Parathyroid adenoma (tissue), 2 donors: ENCODE measurements around the gene KIR3DL2.
"Not testable (repeated sequence)": the region's sequence is repeated elsewhere in the genome, so short reads cannot be mapped to it uniquely, and the experiment has no call there.

ENCODE experiments used
- H2AFZ ChIP-seq: fragments of 300-600 bp; sonication (generic); one replicate; pipeline ENCODE4 v1.7.0; 2017; ENCODE audit warnings: antibody characterized with exemption, mild to moderate bottlenecking
- H3K27ac ChIP-seq: fragments of 300-600 bp; sonication (generic); one replicate; pipeline ENCODE4 v1.7.0; 2017
- H3K27me3 ChIP-seq: fragments of 300-600 bp; sonication (generic); one replicate; pipeline ENCODE4 v1.7.0; 2017; ENCODE audit warnings: low read length; ENCODE audit not compliant: control insufficient read depth, insufficient read depth
- H3K36me3 ChIP-seq: fragments of 300-600 bp; sonication (generic); one replicate; pipeline ENCODE4 v1.7.0; 2017; ENCODE audit warnings: low read length; ENCODE audit not compliant: control insufficient read depth, insufficient read depth
- H3K4me1 ChIP-seq: fragments of 300-600 bp; sonication (generic); one replicate; pipeline ENCODE4 v1.7.0; 2017; ENCODE audit warnings: control low read depth
- H3K4me2 ChIP-seq: fragments of 300-600 bp; sonication (generic); one replicate; pipeline ENCODE4 v1.7.0; 2017; ENCODE audit warnings: low read length
- H3K4me3 ChIP-seq: fragments of 300-600 bp; sonication (generic); one replicate; pipeline ENCODE4 v1.7.0; 2017; ENCODE audit warnings: low read depth, low read length
- H3K79me2 ChIP-seq: fragments of 300-600 bp; sonication (generic); one replicate; pipeline ENCODE4 v1.7.0; 2017; ENCODE audit warnings: control low read depth
- H3K9ac ChIP-seq: fragments of 300-600 bp; sonication (generic); one replicate; pipeline ENCODE4 v1.7.0; 2017; ENCODE audit warnings: mild to moderate bottlenecking
- H3K9me3 ChIP-seq: fragments of 300-600 bp; sonication (generic); one replicate; pipeline ENCODE4 v1.7.0; 2017; ENCODE audit warnings: low read length; ENCODE audit not compliant: control insufficient read depth
- TF ChIP-seq, protein P1 (sequence below): fragments of 300-600 bp; sonication (generic); IDR thresholded peaks from one replicate; pipeline ENCODE4 v1.7.0; 2017; ENCODE audit warnings: antibody characterized with exemption, mild to moderate bottlenecking
- donor health status: primary hyperparathyroidism.

The KIR3DL2 gene

DNA sequence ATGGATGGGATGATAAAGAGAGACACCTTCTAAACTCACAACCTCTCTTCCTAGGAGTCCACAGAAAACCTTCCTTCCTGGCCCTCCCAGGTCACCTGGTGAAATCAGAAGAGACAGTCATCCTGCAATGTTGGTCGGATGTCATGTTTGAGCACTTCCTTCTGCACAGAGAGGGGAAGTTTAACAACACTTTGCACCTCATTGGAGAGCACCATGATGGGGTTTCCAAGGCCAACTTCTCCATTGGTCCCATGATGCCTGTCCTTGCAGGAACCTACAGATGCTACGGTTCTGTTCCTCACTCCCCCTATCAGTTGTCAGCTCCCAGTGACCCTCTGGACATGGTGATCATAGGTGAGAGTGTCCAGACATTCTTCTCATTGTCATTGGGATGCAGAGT, 12.7 kb upstream of the KIR3DL2 start:
- not testable (repeated sequence) for H3K36me3 ChIP-seq, H3K79me2 ChIP-seq, H3K27ac ChIP-seq, H3K9me3 ChIP-seq, H3K4me3 ChIP-seq, H3K27me3 ChIP-seq, H3K9ac ChIP-seq, H3K4me2 ChIP-seq, H2AFZ ChIP-seq, H3K4me1 ChIP-seq

DNA sequence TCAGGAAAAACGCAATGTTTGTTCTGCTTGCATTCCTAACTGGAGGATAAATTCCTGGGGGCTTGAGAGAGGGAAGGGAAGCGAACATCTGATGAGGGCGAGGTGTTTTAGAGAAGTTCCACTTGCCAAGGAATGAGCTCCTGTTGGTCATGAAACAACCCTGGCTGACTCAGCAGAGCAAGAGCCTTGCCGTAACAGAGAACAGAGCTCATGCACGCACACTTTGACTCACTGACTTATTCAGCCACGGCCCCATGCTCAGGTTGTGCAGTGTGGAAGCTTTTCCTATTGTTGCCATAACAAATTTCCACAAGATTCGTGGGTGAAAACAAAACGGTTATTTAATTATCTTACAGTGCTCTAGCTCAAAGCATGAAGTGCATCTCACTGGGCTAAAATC, 7.1 kb upstream of the KIR3DL2 start:
- H3K27me3 ChIP-seq, H3K9me3 ChIP-seq, H3K4me2 ChIP-seq, H3K4me1 ChIP-seq, H3K79me2 ChIP-seq, H2AFZ ChIP-seq, H3K4me3 ChIP-seq, H3K36me3 ChIP-seq, H3K27ac ChIP-seq, H3K9ac ChIP-seq: not testable (repeated sequence)

DNA sequence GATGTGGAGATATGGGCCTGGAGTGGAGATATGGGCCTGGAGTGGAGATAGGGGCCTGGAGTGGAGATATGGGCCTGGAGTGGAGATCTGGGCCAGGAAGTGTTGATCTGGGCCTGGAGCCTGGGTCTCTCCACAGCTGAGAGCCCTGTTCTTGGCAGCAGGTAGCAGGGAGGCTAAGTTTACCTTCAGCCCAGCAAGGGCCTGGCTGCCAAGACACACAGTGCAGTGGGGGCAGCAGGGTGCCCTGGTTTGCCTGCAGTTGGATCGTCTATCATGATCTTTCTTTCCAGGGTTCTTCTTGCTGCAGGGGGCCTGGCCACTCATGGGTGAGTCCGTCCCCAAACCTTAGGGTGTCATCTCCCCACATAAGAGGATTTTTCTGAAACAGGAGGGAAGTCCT, 687 bp downstream of the KIR3DL2 start:
- TF ChIP-seq, protein P1, sequence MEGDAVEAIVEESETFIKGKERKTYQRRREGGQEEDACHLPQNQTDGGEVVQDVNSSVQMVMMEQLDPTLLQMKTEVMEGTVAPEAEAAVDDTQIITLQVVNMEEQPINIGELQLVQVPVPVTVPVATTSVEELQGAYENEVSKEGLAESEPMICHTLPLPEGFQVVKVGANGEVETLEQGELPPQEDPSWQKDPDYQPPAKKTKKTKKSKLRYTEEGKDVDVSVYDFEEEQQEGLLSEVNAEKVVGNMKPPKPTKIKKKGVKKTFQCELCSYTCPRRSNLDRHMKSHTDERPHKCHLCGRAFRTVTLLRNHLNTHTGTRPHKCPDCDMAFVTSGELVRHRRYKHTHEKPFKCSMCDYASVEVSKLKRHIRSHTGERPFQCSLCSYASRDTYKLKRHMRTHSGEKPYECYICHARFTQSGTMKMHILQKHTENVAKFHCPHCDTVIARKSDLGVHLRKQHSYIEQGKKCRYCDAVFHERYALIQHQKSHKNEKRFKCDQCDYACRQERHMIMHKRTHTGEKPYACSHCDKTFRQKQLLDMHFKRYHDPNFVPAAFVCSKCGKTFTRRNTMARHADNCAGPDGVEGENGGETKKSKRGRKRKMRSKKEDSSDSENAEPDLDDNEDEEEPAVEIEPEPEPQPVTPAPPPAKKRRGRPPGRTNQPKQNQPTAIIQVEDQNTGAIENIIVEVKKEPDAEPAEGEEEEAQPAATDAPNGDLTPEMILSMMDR = no peak
- Histone ChIP-seq H3K79me2 (no peaks in the 10 kb centered on the region), H3K27me3 (no peaks in the 10 kb centered on the region), H3K4me1 (no peaks in the 10 kb centered on the region), H2AFZ (no peak overlapping the region), H3K9ac (no peak overlapping the region), H3K9me3 (no peaks in the 10 kb centered on the region), H3K4me2 (no peak overlapping the region), H3K27ac (no peak overlapping the region), H3K36me3 (no peaks in the 10 kb centered on the region), H3K4me3 (no peak overlapping the region)

DNA sequence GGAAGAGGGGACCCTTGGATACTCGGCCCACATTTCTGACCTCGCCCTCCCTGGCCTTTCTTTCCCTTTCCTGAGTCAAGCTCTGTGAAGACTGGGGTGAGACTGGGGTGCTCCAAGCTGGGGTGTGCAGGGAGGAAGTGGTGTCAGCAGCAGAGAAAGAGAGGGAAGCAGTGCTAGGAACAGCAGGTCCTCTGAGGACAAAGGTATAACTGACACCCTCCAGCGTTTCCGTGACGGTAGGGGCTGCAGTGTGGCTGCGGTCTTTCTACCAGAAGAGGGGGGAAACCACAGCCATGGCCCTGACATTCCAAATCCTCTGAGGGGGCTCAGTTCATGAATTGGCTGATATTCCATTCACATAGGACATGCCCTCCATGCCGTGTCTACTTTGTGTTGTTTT, 1.1 kb downstream of the KIR3DL2 start:
- H3K9me3 ChIP-seq = no peaks in the 10 kb centered on the region
- H3K79me2 ChIP-seq = no peaks in the 10 kb centered on the region
- H3K4me3 ChIP-seq = no peak overlapping the region
- H3K36me3 ChIP-seq = no peaks in the 10 kb centered on the region
- no peak overlapping the region for H3K27ac ChIP-seq
- H3K4me1 ChIP-seq = no peaks in the 10 kb centered on the region
- H3K9ac ChIP-seq = no peak overlapping the region
- no peaks in the 10 kb centered on the region for H3K27me3 ChIP-seq
- TF ChIP-seq, protein P1 = no peak
- no peak overlapping the region for H3K4me2 ChIP-seq
- H2AFZ ChIP-seq = no peak overlapping the region

DNA sequence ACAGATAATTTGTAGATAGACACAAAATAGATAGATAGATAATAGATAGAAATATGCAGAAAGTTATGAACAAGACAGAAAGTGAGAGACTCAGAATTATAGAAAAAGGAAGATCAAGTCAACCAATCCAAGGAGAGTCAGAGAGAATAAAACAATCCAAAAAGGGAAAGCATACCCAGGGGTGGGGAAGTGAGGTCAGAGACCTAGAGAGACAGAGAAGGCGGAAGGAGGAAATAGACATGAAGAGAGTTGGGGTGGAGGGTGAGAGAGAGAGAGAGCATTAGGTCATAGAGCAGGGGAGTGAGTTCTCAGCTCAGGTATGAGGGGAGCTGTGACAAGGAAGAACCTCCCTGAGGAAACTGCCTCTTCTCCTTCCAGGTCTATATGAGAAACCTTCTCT, 5.0 kb downstream of the KIR3DL2 start:
- not testable (repeated sequence) for H3K36me3 ChIP-seq, H3K4me2 ChIP-seq, H3K79me2 ChIP-seq, H2AFZ ChIP-seq, H3K9me3 ChIP-seq, H3K4me1 ChIP-seq, H3K9ac ChIP-seq, H3K27me3 ChIP-seq, H3K27ac ChIP-seq, H3K4me3 ChIP-seq

- H3K9ac ChIP-seq, H3K4me3 ChIP-seq, H2AFZ ChIP-seq, H3K4me2 ChIP-seq, H3K4me1 ChIP-seq, H3K79me2 ChIP-seq, H3K27me3 ChIP-seq, H3K9me3 ChIP-seq, H3K27ac ChIP-seq, H3K36me3 ChIP-seq: not testable (repeated sequence)
Measured at GRCh38 chr19:54858476-54858875, 8.2 kb downstream of the KIR3DL2 start.

GRCh38 chr19:54859421-54859820, 9.2 kb downstream of the KIR3DL2 start:
- not testable (repeated sequence) for H3K4me1 ChIP-seq, H3K4me2 ChIP-seq, H3K9me3 ChIP-seq, H3K36me3 ChIP-seq, H3K27me3 ChIP-seq, H3K9ac ChIP-seq, H3K79me2 ChIP-seq, H2AFZ ChIP-seq, H3K4me3 ChIP-seq, H3K27ac ChIP-seq

GRCh38 chr19:54863459-54863858, 13.2 kb downstream of the KIR3DL2 start:
- H3K4me1 ChIP-seq, H3K79me2 ChIP-seq, H3K27ac ChIP-seq, H3K4me3 ChIP-seq, H3K36me3 ChIP-seq, H2AFZ ChIP-seq, H3K4me2 ChIP-seq, H3K9ac ChIP-seq, H3K9me3 ChIP-seq, H3K27me3 ChIP-seq: not testable (repeated sequence)
